ENCODE data around the gene KRT32.

KRT32 gene

DNA sequence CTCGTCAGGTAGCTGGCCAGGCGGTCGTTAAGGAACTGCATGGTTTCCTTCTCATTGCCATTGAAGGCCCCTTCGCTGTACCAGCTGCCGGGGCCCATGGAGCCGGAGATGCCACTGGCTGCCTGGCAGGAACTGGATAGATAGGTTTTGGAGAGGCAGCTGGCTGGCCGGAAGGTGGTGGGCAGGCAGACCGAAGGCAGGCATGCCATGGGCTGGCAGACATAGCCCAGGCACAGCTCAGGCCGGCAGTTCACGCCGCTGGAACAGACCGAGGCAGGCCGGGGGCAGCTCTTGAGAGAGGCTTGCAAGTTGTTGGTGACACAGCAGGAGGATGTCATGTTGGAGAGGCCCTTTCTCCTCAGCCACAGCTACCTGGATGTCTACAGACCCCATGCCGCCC is at the start of gene KRT32:
Gene KRT32 (minus strand): TSS at position 399 of the 400 bp plus-strand sequence. CDS start 61 bp downstream, at position 338.
- no peak for DNase-seq
- TF ChIP-seq GATA1 (IDR thresholded peaks at IDR 0.05; ENCODE audit: low read depth, low read length), result no peak
- no peak for TF ChIP-seq POLR2A (IDR thresholded peaks at IDR 0.05; ENCODE audit: low read length)

DNA sequence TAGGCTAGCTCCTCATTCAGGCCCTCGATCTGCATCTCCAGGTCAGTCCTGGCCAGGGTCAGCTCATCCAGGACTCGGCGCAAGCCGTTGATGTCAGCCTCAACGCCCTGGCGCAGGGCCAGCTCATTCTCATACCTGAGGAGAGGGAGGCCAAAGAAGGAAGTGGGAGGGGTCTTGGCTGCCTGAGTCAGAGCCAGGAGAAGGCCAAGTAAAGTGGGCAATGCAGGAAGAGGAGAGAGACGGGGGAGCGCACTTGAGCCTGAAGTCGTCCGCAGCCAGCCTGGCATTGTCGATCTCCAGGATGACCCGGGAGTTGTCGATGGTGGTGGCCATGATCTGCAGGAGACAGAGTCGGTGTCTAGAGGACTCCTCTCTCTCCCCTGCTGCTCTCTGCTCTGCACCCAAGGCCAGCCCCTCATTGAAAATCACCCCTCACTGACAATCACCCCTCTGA is 49.7 kb upstream of the KRT32 start:
- TF ChIP-seq GATA1 (IDR thresholded peaks at IDR 0.05; ENCODE audit: low read depth, low read length) (no peak), POLR2A (IDR thresholded peaks at IDR 0.05; ENCODE audit: low read length) (no peak)
- no peak for DNase-seq

DNA sequence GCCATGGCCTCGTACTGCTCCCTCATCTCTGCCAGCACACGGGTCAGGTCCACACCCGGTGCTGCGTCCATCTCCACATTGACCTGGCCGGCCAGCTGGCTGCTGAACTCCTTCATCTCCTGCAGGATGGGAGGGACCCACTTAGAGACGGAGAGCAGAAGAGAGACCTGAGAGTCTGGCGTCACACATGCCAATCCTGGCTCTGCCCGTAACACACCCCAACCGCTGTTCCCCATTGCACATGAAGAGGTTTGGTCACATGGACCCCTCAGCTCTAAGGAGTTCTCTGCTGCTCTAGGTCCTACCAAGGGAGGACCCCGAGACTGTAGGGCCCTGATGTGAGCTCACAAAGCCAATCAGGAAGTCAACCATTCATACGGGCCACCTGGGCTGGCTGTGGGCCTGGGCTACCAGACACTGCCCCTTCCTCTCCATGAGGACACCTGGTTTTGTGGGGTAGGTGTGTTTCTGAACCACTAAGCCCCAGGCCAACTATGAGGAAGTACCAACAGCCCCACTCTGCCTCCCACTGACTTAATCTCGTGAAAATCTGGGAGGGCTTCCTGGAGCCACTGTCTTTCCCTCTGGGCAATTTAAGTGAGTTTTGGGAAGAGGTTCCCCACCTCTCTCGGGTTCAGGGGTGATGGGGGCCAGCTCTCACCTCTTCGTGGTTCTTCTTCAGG is 49.1 kb upstream of the KRT32 start:
- no peak for TF ChIP-seq GATA1 (IDR thresholded peaks at IDR 0.05; ENCODE audit: low read depth, low read length)
- TF ChIP-seq POLR2A (IDR thresholded peaks at IDR 0.05; ENCODE audit: low read length), result no peak
- no peak for DNase-seq

DNA sequence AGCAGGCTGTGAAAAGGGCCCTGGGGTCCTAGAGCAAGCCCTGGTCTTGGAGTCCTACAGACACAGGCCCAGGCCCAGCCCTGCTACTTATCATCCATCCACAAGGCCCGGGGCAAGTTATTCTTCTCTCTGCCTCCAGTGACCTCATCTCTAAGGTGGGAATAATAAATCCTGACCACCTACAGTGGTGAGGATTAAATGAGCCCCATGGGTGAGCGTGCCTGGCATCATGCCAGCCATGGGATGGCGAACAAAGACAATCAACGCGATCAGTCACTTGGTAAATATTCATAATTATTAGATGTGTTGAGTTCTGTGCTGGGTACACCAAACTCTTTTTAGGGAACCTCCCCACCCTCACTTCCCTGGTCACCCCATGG is 46.0 kb upstream of the KRT32 start:
- TF ChIP-seq GATA1 (IDR thresholded peaks at IDR 0.05; ENCODE audit: low read depth, low read length), result no peak
- no peak for TF ChIP-seq POLR2A (IDR thresholded peaks at IDR 0.05; ENCODE audit: low read length)

DNA sequence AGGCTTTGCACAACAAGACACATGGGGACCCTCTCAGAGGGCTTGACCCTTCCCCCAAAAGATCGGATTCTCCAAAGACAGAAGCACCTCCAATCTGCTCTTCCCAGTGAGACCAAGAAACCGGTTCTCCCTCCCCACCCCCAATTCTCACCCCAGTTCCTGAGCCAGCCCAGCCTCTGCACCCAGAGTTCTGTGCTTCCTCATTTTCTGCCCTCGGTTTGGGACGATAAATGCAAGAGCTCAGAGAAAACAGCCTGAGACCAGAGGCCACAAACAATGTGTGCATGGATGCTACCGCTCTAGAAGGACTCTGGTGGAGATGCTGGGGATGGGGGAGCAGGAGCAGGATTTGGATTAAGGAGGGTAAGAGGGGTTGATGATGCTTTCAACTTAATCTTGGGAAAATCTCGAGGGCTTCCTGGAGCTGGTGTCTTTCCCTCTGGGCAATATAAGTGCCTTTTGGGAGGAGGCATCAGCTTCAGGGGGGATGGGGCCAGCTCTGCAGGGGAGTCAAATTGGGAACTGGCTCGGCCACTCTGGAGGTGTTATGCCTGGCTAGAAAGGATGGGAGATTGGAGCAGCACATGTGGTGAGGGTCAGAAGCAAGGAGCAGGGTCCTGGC is 45.5 kb upstream of the KRT32 start:
- no peak for TF ChIP-seq GATA1 (IDR thresholded peaks at IDR 0.05; ENCODE audit: low read depth, low read length)
- TF ChIP-seq POLR2A (IDR thresholded peaks at IDR 0.05; ENCODE audit: low read length), result no peak
- DNase-seq, result no peak

More for the DNA sequence above, 46.0 kb upstream of the KRT32 start:
- DNase-seq, result no peak

DNA sequence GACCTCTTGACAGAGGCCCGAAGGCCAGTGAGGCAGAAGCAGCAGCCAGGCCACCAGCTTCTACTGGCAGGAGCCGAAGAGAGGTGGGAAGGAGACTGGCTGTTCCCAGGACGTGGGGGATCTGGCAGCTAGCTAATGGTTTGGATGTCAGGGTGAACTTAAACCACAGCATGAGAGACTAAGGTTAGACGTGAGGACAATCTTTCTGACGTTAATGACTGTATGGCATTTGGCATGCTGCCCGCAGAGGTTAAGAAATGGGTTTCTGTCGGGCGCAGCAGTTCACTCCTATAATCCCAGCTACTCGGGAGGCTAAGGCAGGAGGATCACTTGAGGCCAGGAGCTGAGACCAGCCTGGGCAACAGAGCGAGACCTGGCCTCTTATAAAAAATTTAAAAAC is 44.5 kb upstream of the KRT32 start:
- DNase-seq, result no peak
- TF ChIP-seq POLR2A (IDR thresholded peaks at IDR 0.05; ENCODE audit: low read length) (no peak), GATA1 (IDR thresholded peaks at IDR 0.05; ENCODE audit: low read depth, low read length) (no peak)

DNA sequence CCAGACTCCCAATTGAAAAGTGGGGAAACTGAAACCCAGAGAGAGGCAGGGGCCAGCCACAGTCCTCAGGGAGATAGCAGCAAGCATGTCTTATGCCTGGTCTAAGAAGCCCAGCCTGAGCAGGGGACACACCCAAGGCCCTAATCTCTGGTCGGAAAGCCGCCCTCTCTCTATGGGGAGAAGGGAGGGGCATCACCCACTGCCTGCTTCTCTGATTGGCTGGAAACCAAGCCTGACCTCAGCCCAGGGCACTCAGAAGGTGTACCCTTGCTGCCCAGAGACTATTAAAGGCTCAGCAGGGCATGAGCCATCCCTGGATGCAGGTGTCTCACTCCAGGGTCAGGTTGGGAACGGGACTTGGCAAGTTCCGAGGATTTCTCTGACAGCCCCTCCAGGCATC is 43.9 kb upstream of the KRT32 start:
- TF ChIP-seq POLR2A (IDR thresholded peaks at IDR 0.05; ENCODE audit: low read length) (no peak), GATA1 (IDR thresholded peaks at IDR 0.05; ENCODE audit: low read depth, low read length) (peak; percentile 26)

DNA sequence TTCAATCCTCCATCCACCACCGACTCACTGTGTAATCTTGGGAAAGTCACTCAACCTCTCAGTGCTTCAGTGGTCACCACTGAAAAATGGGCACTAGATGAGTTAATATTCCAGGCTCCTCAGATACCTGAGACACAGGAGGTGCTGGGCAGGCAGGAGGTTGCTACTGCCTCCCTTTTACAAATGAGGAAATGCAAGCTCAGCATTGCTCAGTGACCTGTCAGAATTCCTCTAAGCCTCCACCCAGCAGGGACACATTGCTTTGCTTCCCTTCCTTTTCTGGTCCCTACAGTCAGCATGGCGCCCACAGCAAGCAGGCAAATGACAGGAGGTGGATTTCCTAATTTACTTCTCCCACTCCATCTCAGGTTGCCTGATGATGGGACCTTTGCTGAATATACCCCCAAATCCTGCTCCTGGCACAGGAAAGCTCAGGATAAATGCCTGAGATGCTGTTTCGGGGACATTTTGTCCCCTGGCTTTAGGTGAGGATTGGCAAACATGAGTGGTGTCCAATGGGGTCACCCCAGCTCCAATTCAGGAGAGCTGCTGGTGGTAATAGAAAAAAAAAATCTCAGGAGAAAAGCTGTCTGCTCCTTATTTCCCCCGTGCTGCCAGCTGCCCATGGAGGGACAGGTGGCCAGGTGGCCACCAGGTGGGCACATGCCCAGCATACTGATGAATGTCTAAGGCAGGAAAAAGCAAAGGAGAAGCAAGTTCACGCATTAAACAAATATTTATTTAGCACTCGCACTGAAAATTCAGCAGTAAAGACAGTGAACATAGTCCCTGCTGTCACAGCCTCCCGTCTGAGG is 43.3 kb upstream of the KRT32 start:
- TF ChIP-seq GATA1 (IDR thresholded peaks at IDR 0.05; ENCODE audit: low read depth, low read length) (no peak), POLR2A (IDR thresholded peaks at IDR 0.05; ENCODE audit: low read length) (no peak)
- DNase-seq, result peak in 1 of 2 experiments; percentile 34

More for the DNA sequence above, 43.9 kb upstream of the KRT32 start:
- peak; percentile 90 to 92 for DNase-seq

DNA sequence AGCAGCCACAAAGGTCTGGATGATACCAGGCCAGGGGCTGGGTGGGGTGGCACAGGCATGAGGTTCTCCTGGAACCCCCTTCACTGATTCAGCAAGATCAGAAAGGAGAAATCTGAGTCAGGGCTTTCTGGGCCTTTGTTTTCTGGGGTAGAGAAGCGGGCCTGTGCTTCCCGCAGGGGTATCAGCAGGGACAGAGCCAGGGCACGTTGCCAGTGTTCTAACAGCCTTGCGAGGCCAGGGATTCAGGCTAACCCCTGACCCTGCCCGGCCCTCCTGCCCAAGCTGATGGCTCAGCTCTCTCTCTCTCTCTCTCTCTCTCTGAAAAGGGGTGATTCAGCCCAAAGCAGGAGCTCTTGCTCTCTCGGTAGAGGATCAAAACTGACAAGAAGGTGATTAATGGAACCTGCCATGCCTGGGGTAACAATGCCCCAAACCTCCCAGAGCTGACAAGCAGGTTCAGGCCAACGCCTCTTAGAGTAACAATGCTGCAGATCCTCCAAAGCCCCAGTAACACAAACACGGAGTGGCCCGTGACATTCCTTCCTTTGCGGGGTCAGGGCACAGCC is 40.2 kb upstream of the KRT32 start:
- TF ChIP-seq GATA1 (IDR thresholded peaks at IDR 0.05; ENCODE audit: low read depth, low read length) (no peak), POLR2A (IDR thresholded peaks at IDR 0.05; ENCODE audit: low read length) (no peak)
- DNase-seq, result no peak

DNA sequence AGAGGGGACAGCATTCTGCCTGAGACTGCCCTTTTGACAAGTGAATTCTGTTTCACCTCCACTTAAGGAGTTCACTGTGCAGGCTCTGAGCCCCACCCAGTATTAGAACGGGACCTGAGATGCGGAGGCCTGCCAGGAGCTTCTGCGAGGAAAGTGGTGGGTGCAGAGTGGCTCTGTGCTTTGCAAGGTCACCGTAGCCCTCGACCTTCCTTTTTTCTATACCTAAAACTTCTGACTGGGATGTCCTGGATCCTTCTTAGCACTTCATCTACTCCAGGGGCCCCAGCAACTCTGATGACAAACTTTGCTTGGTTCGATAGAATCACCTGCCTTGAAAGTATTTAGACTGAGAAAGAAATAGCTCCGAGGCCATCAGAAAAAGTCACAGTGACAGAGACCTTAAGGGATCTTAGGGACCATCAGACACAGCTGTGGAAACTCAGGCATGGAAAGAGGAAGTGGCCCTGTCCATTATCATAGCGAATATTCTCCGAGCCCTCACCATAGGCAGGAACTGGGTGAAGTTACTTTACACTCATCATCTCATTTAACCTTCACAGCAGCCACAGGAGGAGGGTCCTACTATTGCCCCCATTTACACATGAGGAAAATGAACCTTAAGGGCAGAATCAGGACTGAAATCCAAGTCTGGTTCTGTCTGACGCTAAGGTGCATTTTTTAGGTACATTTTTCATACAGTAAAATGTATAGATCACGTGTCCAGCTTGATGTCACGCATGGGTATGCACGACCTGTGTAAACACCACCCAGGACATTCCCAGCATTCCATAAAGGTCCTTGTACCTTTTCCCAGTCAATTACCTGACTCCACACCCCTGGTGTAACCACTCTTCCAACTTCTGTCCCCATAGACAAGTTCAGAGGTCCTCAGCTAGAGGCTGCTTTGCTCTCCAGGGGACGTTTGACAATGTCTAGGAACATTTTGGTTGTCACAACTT is 38.9 kb upstream of the KRT32 start:
- TF ChIP-seq POLR2A (IDR thresholded peaks at IDR 0.05; ENCODE audit: low read length) (no peak), GATA1 (IDR thresholded peaks at IDR 0.05; ENCODE audit: low read depth, low read length) (no peak)
- peak in 1 of 2 experiments; percentile 29 for DNase-seq

DNA sequence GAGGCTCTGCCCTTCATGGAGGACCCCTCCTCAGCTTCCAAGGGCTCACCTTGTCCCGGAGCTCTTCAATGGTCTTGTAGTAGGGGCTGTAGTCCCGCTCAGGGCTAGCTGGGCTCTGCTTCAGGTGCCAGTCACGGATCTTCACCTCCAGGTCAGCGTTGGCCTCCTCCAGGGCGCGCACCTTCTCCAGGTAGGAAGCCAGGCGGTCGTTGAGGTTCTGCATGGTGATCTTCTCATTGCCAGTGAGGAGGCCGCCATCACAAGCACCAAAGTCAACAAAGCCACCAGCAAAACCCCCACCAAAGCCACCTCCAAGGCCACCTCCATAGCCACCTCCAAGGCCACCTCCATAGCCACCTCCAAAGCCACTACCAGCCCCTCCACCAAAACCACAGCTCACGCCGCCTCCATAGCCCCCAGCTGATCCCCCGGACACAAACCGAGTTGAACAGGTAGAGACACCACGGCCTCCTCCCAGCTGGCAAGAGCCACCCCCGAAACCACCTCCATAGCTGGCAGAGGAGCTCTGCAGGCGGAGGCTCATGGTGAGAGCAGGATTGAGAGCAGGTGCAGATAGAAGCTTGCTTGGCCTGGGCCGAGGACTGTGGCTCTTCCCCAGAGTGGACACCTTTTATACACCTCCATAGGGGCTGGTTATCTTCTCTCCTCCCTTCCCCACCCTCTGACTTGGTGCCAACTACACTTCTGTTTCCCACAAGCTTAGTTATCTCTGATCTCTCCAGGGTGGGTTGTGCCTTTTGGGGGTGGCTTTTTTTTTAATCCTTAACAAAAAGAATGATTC is 38.0 kb upstream of the KRT32 start, which contains the start of gene KRT13:
Gene KRT13 (minus strand): TSS at position 606 of the 802 bp plus-strand sequence. CDS start 62 bp downstream, at position 544.
- TF ChIP-seq POLR2A (IDR thresholded peaks at IDR 0.05; ENCODE audit: low read length) (no peak), GATA1 (IDR thresholded peaks at IDR 0.05; ENCODE audit: low read depth, low read length) (no peak)
- DNase-seq, result peak; percentile 46 to 79
